Measurements from ENCODE around the gene FFAR2. TPM values are rescaled to one million over a fixed set of nuclear protein-coding genes. Genes with fewer than 3 reads are reported as not detected.

Gene FFAR2
- total and polyA plus RNA-seq, 9 of the 15 experiments (the other 6 are each of a cell fraction or from before 2014, with no cell fraction given), result not detected

- TF ChIP-seq CTCFL (IDR thresholded peaks at IDR 0.05; ENCODE audit: borderline replicate concordance, insufficient read depth, low read depth, low read length, poor library complexity, severe bottlenecking), result no peak
- no peak for TF ChIP-seq ZNF324 (CRISPR knock-in tag; IDR thresholded peaks at IDR 0.05)
- TF ChIP-seq ETV5 (CRISPR knock-in tag; IDR thresholded peaks at IDR 0.05; ENCODE audit: low read depth), result no peak
- no peak for TF ChIP-seq NCOA6 (IDR thresholded peaks at IDR 0.05)
- TF ChIP-seq CBFA2T3 (IDR thresholded peaks at IDR 0.05), result peak; percentile 51
- TF ChIP-seq CHD1 (IDR thresholded peaks at IDR 0.05; ENCODE audit: low read length), result no peak
- TF ChIP-seq NCOR1 (IDR thresholded peaks at IDR 0.05), result no peak
- TF ChIP-seq MCM3 (IDR thresholded peaks at IDR 0.05), result no peak
- no peak for TF ChIP-seq ZNF165 (CRISPR knock-in tag; IDR thresholded peaks at IDR 0.05; ENCODE audit: borderline replicate concordance)
Observed at GRCh38 chr19:35403116-35403760, 44.8 kb upstream of the FFAR2 start (continued).
